Right cardiac atrium (tissue), 5 donors: ENCODE data around the gene ZNF574. TPM values are rescaled to one million over a fixed set of nuclear protein-coding genes. Genes with fewer than 3 reads are reported as not detected.
"Not testable (repeated sequence)": the region's sequence is repeated elsewhere in the genome, so short reads cannot be mapped to it uniquely, and the experiment has no call there.

Experiments
- ATAC-seq, 2 donors: fragments of 200-7000 bp; cut with Tn5 transposase; one replicate each; pipeline versions ENCODE4 v1.8.0 to v1.9.1; 2020; ENCODE audit warnings: moderate library complexity in 2 of 2, mild to moderate bottlenecking in 1 of 2
- DNase-seq, 3 donors: peaks; one replicate each; pipeline ENCODE4 v3.0.0-alpha.2; 2020
- H3K27ac ChIP-seq: one replicate; pipeline ENCODE4 v1.5.1; 2013; ENCODE audit warnings: mild to moderate bottlenecking, low read length, control low read depth, moderate library complexity
- H3K27me3 ChIP-seq: one replicate; pipeline ENCODE4 v1.6.1; 2013; ENCODE audit not compliant: control insufficient read depth, insufficient read depth
- H3K4me1 ChIP-seq: one replicate; pipeline ENCODE4 v1.6.1; 2013; ENCODE audit warnings: low read length; ENCODE audit not compliant: control insufficient read depth, insufficient read depth
- H3K4me3 ChIP-seq: one replicate; pipeline ENCODE4 v1.5.1; 2013; ENCODE audit warnings: low read length, control low read depth
- H3K9me3 ChIP-seq: one replicate; pipeline ENCODE4 v1.6.1; 2013; ENCODE audit warnings: low read length; ENCODE audit not compliant: control insufficient read depth
- WGBS: extraction: QIAGEN DNeasy Blood & Tissue Kit; methylation state at CpG from one replicate; pipeline ENCODE4 v1.1.7; 2013; 5-methylcytosine and 5-hydroxymethylcytosine counted together
- intact Hi-C, 4 donors: fragments of 100-400 bp; cut with DNase I; formaldehyde crosslinking; loops; one replicate each; pipeline versions ENCODE4 v1.11.0 to v1.14.0; 2022 to 2023
- polyA plus RNA-seq: library from polyadenylated mRNA; stranded (reverse); fragments of 200-250 nt; gene quantifications from one replicate; pipeline ENCODE4 v1.2.3, GENCODE V29; 2013
- total RNA-seq, 4 donors: library from RNA; stranded (reverse); fragmentation: NEBNext Ultra II Directional; extraction: Animal tissue kit (Norgen Biotek cat#: 25700); gene quantifications; one replicate each; pipeline ENCODE4 v1.2.1, GENCODE V29; 2021
- donor health status: healthy with polysubstance abuse.
- donor health status: DM: no; HTN: yes; CAD: no.
- donor health status: DM: no; HTN: no; CAD: no.
- donor health status: DM: no; HTN: yes; CAD: no; lungs with severe emphysema.
- donor health status: DM: yes; HTN: yes; CAD: no.

Gene ZNF574
- total and polyA plus RNA-seq, 5 donors = 5.2 to 9.3 (median 8.4) TPM

- Histone ChIP-seq H3K27me3 (no peaks in the 10 kb centered on the region), H3K4me3 (no peak overlapping the region), H3K4me1 (no peaks in the 10 kb centered on the region), H3K27ac (no peak overlapping the region), H3K9me3 (no peaks in the 10 kb centered on the region)
- DNase-seq (no peak), ATAC-seq (peak in 1 of 2 donors; percentile 17)
- intact Hi-C loops = no loop called here
- WGBS = 46% methylated on average over 4 of the region's 4 CpGs
These were observed 18.0 kb downstream of the ZNF574 start for GRCh38 chr19:42093926-42094325.

- Histone ChIP-seq H3K4me1 (no peaks in the 10 kb centered on the region), H3K27ac (no peak overlapping the region), H3K4me3 (no peak overlapping the region), H3K9me3 (no peaks in the 10 kb centered on the region), H3K27me3 (no peaks in the 10 kb centered on the region)
- intact Hi-C loops = no loop called here
- 82% methylated on average over 36 of the region's 36 CpGs for WGBS
- DNase-seq = no peak
- no peak for ATAC-seq
These were observed 19.3 kb downstream of the ZNF574 start for GRCh38 chr19:42095142-42095813.

GRCh38 chr19:42095814-42096230 lies 19.9 kb downstream of the ZNF574 start:
- Histone ChIP-seq H3K27me3 (no peaks in the 10 kb centered on the region), H3K4me1 (no peaks in the 10 kb centered on the region), H3K4me3 (no peak overlapping the region), H3K27ac (no peak overlapping the region), H3K9me3 (no peaks in the 10 kb centered on the region)
- DNase-seq (no peak), ATAC-seq (no peak)
- intact Hi-C loops = no loop called here
- 17% methylated on average over 28 of the region's 28 CpGs for WGBS

- Histone ChIP-seq H3K4me1 (no peaks in the 10 kb centered on the region), H3K27ac (no peak overlapping the region), H3K27me3 (no peaks in the 10 kb centered on the region), H3K9me3 (no peaks in the 10 kb centered on the region), H3K4me3 (no peak overlapping the region)
- DNase-seq (no peak), ATAC-seq (no peak)
- intact Hi-C loops = no loop called here
- 35% methylated on average over 15 of the region's 15 CpGs for WGBS
These were observed 20.4 kb downstream of the ZNF574 start for GRCh38 chr19:42096255-42096837.

GRCh38 chr19:42097461-42097860 lies 21.5 kb downstream of the ZNF574 start:
- ATAC-seq = no peak

GRCh38 chr19:42098781-42099180 lies 22.8 kb downstream of the ZNF574 start:
- 80% methylated on average over 6 of the region's 6 CpGs for WGBS

More at GRCh38 chr19:42097461-42097860, 21.5 kb downstream of the ZNF574 start:
- Histone ChIP-seq H3K9me3 (no peaks in the 10 kb centered on the region), H3K27ac (no peak overlapping the region), H3K4me3 (no peak overlapping the region), H3K27me3 (no peaks in the 10 kb centered on the region), H3K4me1 (no peaks in the 10 kb centered on the region)
- intact Hi-C loops = no loop called here
- DNase-seq = no peak
- 76% methylated on average over 5 of the region's 5 CpGs for WGBS

GRCh38 chr19:42099336-42099925 lies 23.5 kb downstream of the ZNF574 start:
- Histone ChIP-seq H3K4me3 (no peak overlapping the region), H3K9me3 (no peaks in the 10 kb centered on the region), H3K27ac (no peak overlapping the region), H3K4me1 (no peaks in the 10 kb centered on the region), H3K27me3 (no peaks in the 10 kb centered on the region)
- 56% methylated on average over 6 of the region's 6 CpGs for WGBS
- no peak for DNase-seq
- ATAC-seq = no peak
- intact Hi-C loops = no loop called here

More at GRCh38 chr19:42098781-42099180, 22.8 kb downstream of the ZNF574 start:
- Histone ChIP-seq H3K27ac (no peak overlapping the region), H3K4me1 (no peaks in the 10 kb centered on the region), H3K9me3 (no peaks in the 10 kb centered on the region), H3K4me3 (no peak overlapping the region), H3K27me3 (no peaks in the 10 kb centered on the region)
- ATAC-seq (no peak), DNase-seq (no peak)
- intact Hi-C loops = no loop called here

GRCh38 chr19:42100241-42100640 lies 24.3 kb downstream of the ZNF574 start:
- H3K9me3 ChIP-seq, intact Hi-C loops, ATAC-seq, DNase-seq, H3K27me3 ChIP-seq, H3K4me1 ChIP-seq, H3K4me3 ChIP-seq, H3K27ac ChIP-seq: not testable (repeated sequence)
- 89% methylated on average over 10 of the region's 10 CpGs for WGBS

GRCh38 chr19:42102877-42103276 lies 26.9 kb downstream of the ZNF574 start:
- intact Hi-C loops = no loop called here
- DNase-seq (no peak), ATAC-seq (no peak)
- Histone ChIP-seq H3K27ac (no peak overlapping the region), H3K4me1 (no peaks in the 10 kb centered on the region), H3K9me3 (no peaks in the 10 kb centered on the region), H3K27me3 (no peaks in the 10 kb centered on the region), H3K4me3 (no peak overlapping the region)
- WGBS = 89% methylated on average over 2 of the region's 2 CpGs

GRCh38 chr19:42105368-42105767 lies 29.4 kb downstream of the ZNF574 start:
- 80% methylated on average over 2 of the region's 2 CpGs for WGBS
- intact Hi-C loops = no loop called here
- Histone ChIP-seq H3K4me1 (no peaks in the 10 kb centered on the region), H3K9me3 (no peaks in the 10 kb centered on the region), H3K27ac (no peak overlapping the region), H3K27me3 (no peaks in the 10 kb centered on the region), H3K4me3 (no peak overlapping the region)
- ATAC-seq (no peak), DNase-seq (no peak)

GRCh38 chr19:42108527-42109389 lies 32.8 kb downstream of the ZNF574 start:
- no peak overlapping the region for H3K27ac ChIP-seq
- H3K4me1 ChIP-seq = no peaks in the 10 kb centered on the region
- ATAC-seq (peak; percentile 74 to 80), DNase-seq (peak; percentile 72 to 87 (median 83))
- H3K4me3 ChIP-seq = no peak overlapping the region
- intact Hi-C loops = no loop called here
- H3K9me3 ChIP-seq = no peaks in the 10 kb centered on the region
- no peaks in the 10 kb centered on the region for H3K27me3 ChIP-seq
- 25% methylated on average over 16 of the region's 16 CpGs for WGBS
